GM13977 (cell line): ENCODE measurements around the gene ZNF319.
A peak's percentile ranks its signal among the peaks of the same experiment; 100 is the strongest.

Experiments used
- DNase-seq: peaks from one replicate; pipeline ENCODE4 v3.0.0; 2012; ENCODE audit warnings: low spot score
- in situ Hi-C: fragments of 300-500 bp; cut with MboI; formaldehyde crosslinking; loops from one replicate; pipeline ENCODE4 v1.12.0; 2022; ENCODE audit warnings: low sequenced_read_pairs, low pct_unique_long_range_greater_than_20kb, mixed read lengths, inconsistent platforms; ENCODE audit not compliant: unreplicated experiment
- TF ChIP-seq, protein P1 (sequence below): IDR thresholded peaks from 2 replicates; pipeline ENCODE4 v1.5.1; 2012; ENCODE audit warnings: mild to moderate bottlenecking, control low read depth; ENCODE audit not compliant: insufficient read depth; ENCODE audit errors: extremely low read depth, missing control alignments

The ZNF319 gene

GRCh38 chr16:58026705-58027160 is 26.3 kb upstream of the ZNF319 start:
- TF ChIP-seq, protein P1, sequence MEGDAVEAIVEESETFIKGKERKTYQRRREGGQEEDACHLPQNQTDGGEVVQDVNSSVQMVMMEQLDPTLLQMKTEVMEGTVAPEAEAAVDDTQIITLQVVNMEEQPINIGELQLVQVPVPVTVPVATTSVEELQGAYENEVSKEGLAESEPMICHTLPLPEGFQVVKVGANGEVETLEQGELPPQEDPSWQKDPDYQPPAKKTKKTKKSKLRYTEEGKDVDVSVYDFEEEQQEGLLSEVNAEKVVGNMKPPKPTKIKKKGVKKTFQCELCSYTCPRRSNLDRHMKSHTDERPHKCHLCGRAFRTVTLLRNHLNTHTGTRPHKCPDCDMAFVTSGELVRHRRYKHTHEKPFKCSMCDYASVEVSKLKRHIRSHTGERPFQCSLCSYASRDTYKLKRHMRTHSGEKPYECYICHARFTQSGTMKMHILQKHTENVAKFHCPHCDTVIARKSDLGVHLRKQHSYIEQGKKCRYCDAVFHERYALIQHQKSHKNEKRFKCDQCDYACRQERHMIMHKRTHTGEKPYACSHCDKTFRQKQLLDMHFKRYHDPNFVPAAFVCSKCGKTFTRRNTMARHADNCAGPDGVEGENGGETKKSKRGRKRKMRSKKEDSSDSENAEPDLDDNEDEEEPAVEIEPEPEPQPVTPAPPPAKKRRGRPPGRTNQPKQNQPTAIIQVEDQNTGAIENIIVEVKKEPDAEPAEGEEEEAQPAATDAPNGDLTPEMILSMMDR = no peak
- in situ Hi-C loops = no loop called here
- no peak for DNase-seq

DNA sequence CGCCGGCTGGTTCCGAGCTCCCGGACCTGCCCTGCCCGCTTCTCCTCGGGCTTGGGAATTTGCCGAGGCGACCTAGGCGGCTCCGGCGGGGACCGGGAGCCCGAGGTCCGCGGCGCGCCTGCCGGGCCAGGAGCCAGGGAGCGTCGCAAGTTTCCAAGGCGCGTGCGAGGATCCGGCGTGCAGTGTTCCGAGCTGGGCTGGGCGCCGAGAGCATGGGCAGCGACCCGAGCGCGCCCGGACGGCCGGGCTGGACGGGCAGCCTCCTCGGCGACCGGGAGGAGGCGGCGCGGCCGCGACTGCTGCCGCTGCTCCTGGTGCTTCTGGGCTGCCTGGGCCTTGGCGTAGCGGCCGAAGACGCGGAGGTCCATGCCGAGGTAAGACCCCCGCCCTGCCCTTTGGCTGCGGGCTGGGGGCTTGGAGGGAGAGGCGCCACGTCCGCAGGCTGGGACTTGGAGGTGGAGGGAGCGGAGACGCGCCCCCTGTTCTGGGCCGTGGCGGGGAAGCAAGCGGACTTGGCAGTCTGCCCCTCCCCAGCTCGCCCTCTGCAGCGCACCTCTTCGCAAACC is 25.8 kb upstream of the ZNF319 start:
- no peak for DNase-seq
- TF ChIP-seq, protein P1 = no peak
- in situ Hi-C loops = no loop called here

- TF ChIP-seq, protein P1 = no peak
- in situ Hi-C loops = no loop called here
Observed at GRCh38 chr16:58025351-58026138, 25.1 kb upstream of the ZNF319 start, which contains the start of gene MMP15. Gene MMP15, plus strand, starts transcription at chr16:58025754. Its CDS starts 597 bp downstream, at chr16:58026351.

DNA sequence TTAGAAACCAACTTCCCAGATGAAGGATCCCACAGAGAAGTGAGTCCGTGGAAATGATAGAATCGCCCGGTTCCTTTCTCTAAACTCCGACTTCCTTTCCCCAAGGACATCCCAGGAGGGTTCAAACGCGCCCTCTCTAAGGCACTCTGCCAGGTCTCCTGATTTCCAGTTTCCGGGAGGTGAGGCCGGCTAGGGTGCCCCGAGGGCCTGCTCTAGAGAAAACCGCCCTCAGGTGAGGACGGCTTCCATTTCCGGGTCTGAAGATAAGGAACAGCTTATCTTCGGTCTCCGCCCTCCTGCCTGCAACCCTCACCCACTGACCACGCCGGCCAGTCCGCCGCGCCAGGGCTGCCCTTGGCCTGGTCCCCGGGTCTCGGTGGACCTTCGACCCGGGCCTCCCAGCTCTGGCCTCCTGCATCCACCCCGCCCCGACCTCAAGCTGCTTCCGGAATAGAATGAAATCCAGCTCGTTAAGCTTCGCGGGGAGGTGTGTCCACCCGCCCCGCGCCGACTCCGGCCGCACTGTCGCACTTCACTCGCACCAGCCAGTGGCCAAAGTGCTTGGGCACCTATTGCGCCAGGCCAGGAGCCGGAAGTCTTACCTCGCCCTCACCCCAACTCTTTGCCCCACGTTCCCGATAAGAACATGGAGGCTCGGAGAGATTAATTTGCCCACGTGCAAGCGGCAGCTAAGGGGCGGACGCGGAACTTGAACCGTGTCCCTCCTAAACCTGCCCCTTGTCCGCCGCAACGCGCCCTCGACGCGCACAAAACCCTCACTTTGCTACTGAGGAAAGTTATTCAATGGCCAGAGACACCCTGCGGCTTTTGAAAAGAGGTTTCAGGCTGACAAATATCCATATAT is 24.2 kb upstream of the ZNF319 start:
- in situ Hi-C loops = loop anchor here (25.0 kb wide), 1 partner anchor 288 kb away; no protein-coding TSS in a partner anchor

More at GRCh38 chr16:58025351-58026138, 25.1 kb upstream of the ZNF319 start, which contains the start of gene MMP15:
- DNase-seq = peak; percentile 87

DNA sequence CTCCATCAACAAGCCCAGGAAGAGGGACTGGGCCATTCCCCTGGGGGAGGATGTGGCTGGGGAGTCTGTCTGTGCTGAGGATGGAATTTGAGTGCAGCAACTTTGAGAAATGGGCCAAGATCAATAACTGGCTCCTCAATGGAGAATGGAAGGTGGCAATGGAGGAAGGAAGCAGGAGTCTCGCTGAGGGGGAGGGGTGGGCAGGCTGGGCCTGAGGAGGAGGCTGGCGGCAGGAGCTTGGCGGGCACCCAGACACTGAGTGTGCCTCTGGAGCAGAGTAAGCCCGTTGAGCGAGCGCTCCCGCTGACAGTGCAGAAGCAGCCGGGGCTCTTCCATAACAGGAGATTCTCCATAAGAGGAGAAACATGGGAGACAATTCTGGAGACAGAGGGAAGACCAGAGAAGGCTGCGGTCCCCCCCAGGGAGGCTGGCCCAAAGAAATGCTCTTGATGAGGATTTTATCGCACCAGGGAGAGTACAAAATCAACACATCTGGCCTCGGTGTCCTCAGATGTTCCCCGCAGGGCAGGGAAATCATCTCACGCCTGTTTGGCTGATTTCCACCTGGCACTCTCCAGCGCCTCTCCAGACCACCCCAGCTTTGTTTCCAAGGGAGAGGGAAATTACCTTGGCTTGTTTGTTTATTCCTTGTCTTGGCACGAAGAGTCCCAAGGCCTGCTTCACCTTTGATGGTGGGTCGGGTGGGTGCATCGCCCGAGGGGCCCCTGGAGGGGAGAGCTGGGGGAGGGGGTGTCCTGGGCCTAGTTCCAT is 22.3 kb upstream of the ZNF319 start:
- TF ChIP-seq, protein P1 = no peak
- in situ Hi-C loops = loop anchor here (25.0 kb wide), 1 partner anchor 290 kb away; no protein-coding TSS in a partner anchor
- no peak for DNase-seq

More for the DNA sequence above, 24.2 kb upstream of the ZNF319 start:
- TF ChIP-seq, protein P1 = no peak
- no peak for DNase-seq
